Fibroblast of pulmonary artery (primary cell): ENCODE results near the gene POMT1.

Experiments
- DNase-seq: peaks from one replicate; pipeline ENCODE4 v3.0.0-alpha.2; 2010; ENCODE audit warnings: low read depth
- H3K4me3 ChIP-seq: replicated peaks from 2 replicates; pipeline ENCODE4 v1.5.1; 2011; ENCODE audit warnings: low read depth, mild to moderate bottlenecking, control low read depth, low read length, moderate library complexity
- TF ChIP-seq, protein P1 (sequence below): IDR thresholded peaks from 2 replicates; pipeline ENCODE4 v1.5.1; 2011; ENCODE audit warnings: mild to moderate bottlenecking, control low read depth, low read length, inconsistent platforms; ENCODE audit errors: missing control alignments

The POMT1 gene

DNA sequence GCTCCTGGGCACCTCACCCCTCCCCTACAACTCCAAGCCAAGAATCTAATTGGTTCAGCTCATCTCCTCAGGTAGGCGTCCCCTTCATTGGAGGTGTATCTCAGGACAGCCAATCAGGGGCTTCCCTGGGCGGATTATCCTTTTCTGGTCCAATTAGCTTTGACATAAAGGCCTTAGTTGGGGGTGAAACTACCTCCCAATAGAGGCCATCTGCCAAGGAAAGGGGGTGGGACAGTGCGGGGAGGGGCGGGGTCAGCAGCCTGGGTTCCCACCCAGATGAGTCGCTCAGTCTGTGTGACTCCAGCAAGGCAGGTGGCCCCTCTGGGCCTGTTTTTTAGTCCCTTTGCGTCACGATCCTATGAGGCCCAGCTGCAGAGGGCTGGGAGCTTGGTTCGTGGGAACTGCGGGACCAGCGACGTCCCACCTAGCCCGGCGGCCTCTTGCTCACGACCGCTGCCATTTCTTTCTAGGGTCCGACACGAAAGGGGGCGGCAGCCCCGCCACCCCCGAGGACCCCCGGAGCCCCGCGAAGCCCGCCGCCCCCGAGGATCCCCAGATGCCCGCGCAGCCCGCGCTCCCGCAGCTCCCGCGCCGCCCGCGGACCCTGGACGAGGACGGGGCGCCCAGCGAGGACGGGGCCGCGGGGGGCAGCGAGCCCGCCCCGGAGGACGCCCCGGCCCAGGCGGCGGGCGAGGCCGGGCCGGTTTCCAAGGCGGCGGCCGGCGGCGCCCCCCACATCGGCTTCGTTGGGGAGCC lies 51.5 kb downstream of the POMT1 start:
- TF ChIP-seq, protein P1, sequence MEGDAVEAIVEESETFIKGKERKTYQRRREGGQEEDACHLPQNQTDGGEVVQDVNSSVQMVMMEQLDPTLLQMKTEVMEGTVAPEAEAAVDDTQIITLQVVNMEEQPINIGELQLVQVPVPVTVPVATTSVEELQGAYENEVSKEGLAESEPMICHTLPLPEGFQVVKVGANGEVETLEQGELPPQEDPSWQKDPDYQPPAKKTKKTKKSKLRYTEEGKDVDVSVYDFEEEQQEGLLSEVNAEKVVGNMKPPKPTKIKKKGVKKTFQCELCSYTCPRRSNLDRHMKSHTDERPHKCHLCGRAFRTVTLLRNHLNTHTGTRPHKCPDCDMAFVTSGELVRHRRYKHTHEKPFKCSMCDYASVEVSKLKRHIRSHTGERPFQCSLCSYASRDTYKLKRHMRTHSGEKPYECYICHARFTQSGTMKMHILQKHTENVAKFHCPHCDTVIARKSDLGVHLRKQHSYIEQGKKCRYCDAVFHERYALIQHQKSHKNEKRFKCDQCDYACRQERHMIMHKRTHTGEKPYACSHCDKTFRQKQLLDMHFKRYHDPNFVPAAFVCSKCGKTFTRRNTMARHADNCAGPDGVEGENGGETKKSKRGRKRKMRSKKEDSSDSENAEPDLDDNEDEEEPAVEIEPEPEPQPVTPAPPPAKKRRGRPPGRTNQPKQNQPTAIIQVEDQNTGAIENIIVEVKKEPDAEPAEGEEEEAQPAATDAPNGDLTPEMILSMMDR = no peak
- no peak overlapping the region for H3K4me3 ChIP-seq
- DNase-seq = no peak

DNA sequence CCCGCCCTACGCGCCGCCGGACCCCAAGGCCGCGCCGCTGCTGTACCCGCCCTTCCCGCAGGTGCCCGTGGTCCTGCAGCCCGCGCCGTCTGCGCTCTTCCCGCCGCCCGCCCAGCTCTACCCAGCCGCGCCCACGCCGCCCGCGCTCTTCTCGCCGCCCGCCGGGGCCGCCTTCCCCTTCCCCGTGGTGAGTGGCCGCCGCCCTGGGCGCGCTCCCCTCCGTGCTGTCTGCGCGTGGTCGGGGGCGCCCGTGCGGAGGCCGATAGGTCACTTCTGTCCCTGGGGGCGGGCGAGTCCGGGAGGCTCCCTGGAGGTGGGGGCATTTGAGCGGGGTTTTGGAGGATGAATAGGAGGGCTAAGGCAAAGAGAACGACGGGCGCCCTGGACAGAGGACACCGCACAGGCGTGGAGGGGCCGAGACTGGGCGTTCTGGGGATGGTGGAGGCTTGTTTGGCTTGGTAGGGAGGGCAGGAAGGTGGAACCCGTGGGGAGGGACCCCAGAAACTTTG lies 52.2 kb downstream of the POMT1 start:
- DNase-seq = no peak
- TF ChIP-seq, protein P1 = no peak
- no peak overlapping the region for H3K4me3 ChIP-seq

DNA sequence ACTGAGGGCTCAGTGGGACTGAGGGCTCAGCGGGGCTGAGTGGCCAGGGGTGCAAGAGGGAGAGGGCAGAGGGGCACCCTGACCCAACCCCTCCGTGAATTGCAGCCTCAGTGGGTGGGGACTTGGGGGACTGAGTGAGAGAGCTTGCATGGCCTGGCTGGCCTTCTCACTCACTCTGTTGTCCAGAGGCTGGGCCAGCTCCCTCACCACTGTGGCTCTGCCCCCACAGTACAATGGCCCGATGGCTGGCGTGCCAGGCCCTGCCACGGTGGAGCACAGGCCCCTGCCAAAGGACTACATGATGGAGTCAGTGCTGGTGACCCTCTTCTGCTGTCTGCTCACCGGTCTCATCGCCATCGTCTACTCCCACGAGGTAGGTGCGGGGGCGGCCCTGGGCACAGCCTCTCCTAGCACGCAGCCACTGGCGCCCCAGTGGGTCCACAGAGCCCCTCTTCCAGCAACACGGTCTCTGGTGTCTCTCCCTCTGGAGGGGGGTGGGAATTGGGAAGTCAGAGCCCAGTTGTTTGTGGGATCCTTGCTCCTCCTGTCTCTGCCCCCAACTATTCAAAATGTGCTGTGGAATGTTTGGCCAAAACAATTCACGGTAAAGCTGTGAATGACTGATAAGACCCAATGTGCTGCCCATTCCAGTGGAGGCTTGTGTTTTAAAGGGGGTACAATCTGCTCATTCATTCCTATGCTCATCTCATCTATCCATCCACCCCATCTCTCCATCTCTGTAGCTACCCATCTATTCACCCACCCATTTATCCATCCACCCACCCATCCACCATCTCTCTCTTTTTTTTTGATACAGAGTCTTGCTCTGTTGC lies 53.3 kb downstream of the POMT1 start:
- TF ChIP-seq, protein P1 = no peak
- no peak for DNase-seq
- no peak overlapping the region for H3K4me3 ChIP-seq

DNA sequence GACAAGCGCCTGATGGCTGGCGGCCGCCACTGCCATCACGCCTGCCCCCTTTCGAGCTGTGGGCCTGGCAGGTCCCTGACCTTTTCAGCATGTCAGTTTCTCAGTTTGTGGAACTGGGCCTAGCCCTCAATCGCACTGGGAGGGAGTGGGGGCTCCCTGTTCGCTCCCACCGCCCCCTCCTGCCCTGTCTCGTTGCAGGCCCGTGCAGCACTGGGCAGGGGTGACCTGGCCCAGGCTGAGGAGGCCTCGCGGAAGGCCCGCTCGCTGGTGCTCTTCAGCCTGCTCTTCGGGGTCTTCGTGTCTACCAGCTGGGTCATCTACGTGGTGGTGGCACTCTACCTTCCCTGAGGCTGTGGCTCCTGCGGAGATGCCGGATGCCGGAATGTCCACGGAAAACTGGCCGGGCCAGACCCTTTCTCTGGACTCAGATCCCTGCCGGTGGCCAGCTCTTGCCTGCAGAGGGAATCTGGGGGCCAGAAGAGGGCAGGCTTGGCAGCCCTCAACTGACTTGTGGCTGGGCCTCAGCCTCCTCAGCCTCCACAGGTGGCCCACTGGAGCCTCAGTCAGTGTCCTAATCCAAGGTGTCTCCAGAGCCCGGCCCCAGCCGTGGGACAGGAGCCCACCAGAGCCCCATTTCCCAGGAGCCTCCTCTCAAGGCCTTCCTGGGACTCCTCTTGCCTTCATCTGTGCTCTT lies 55.3 kb downstream of the POMT1 start:
- no peak overlapping the region for H3K4me3 ChIP-seq
- TF ChIP-seq, protein P1 = no peak

DNA sequence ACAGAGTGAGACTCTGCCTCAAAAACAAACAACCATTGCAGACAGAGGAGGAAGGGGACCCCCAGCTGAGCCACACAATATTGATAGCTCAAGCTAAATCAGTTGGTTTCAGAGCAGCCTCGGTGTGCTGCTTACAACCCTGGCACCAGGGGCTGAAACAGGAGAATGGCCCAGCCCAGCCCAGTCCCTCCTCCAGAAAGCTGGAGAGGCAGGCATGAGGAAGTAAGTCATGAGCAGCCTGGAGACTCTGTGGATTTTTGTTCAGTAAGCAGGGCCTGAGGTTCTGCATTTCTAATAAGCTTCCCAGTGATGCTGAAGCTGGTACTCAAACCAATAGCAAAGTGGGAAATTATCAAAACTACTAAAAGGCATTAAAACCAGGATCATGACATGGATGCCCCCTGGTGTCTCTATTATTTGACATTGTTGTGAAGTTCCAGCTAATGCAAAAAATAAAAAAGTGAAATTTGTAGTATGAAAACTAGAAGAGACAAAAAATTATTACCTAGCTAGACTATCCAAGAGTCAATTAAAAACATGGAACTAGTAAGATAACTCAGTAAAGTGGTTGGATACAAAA lies 56.8 kb downstream of the POMT1 start:
- TF ChIP-seq, protein P1 = no peak
- no peak for DNase-seq
- H3K4me3 ChIP-seq = no peak overlapping the region

More for the DNA sequence above, 55.3 kb downstream of the POMT1 start:
- no peak for DNase-seq
